HEK293T (cell line): ENCODE measurements around the gene CD48.

Experiments
- ARNT ChIP-seq: fragments of 450-650 bp; IDR thresholded peaks from 2 replicates; pipeline ENCODE4 v1.6.1; 2017; ENCODE audit warnings: mild to moderate bottlenecking
- CTBP1 ChIP-seq: fragments of 450-650 bp; IDR thresholded peaks from 2 replicates; pipeline ENCODE4 v1.6.1; 2016; ENCODE audit warnings: borderline replicate concordance
- FOXA1 ChIP-seq: fragments of 450-650 bp; IDR thresholded peaks from 2 replicates; pipeline ENCODE4 v1.6.1; 2016; ENCODE audit warnings: mild to moderate bottlenecking
- FOXK2 ChIP-seq: fragments of 450-650 bp; IDR thresholded peaks from 2 replicates; pipeline ENCODE4 v1.6.1; 2016; ENCODE audit warnings: mild to moderate bottlenecking
- SP1 ChIP-seq: fragments of 450-650 bp; IDR thresholded peaks from 2 replicates; pipeline ENCODE4 v1.6.1; 2017
- SUZ12 ChIP-seq: fragments of 450-650 bp; IDR thresholded peaks from 2 replicates; pipeline ENCODE4 v1.6.1; 2016; ENCODE audit warnings: mild to moderate bottlenecking
- ZNF384 ChIP-seq: fragments of 450-650 bp; IDR thresholded peaks from 2 replicates; pipeline ENCODE4 v1.6.1; 2016
- TF ChIP-seq, protein P1 (sequence below): fragments of 450-650 bp; IDR thresholded peaks from 2 replicates; pipeline ENCODE4 v1.6.1; 2016

DNA sequence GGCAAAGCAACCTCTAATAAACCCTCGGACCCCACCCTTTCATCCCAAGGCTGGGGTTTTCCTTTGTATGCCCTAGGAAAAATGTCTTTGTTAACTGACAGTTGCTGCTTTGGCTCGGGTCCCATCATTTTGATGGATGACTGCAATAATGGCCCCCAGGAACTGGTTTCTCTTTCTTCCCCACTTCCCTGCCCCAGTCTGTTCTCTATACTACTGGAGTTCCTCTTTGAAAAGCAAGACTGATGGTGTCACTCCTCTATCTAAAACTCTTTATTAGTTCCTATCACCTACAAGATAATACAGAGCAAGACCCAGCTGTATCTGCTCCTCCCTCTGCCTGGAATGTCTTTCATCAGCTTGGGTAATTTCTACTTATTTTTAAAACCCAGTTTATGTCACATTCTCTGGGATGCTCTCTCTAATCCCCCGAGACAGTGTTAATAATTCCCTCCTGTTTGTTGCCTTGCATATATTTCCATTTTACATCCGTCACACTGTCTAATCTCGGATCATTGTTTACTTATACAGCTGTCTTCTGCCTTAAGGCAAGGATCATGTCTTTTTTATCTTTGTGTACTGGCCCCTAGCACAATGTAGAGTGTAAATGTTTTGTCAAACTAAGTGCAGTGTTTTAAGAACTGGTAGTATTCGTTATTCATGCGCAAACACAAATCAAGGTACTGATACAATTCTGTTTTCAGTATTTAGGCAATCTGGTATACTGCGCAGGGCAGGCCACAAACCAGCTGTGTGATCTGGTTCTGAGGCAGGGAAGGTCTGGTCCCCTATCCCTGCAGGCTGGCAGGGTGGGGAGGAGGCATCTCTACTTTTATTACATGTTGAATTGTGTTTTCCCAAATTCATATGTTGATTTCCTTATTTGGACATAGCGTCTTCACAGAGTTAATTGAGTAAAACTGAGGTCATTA, 80.8 kb downstream of the CD48 start:
- no peak for TF ChIP-seq FOXA1
- TF ChIP-seq SP1 = no peak
- TF ChIP-seq, protein P1, sequence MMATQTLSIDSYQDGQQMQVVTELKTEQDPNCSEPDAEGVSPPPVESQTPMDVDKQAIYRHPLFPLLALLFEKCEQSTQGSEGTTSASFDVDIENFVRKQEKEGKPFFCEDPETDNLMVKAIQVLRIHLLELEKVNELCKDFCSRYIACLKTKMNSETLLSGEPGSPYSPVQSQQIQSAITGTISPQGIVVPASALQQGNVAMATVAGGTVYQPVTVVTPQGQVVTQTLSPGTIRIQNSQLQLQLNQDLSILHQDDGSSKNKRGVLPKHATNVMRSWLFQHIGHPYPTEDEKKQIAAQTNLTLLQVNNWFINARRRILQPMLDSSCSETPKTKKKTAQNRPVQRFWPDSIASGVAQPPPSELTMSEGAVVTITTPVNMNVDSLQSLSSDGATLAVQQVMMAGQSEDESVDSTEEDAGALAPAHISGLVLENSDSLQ = no peak
- no peak for TF ChIP-seq ZNF384
- TF ChIP-seq SUZ12 = no peak
- TF ChIP-seq CTBP1 = no peak
- TF ChIP-seq ARNT = no peak
- TF ChIP-seq FOXK2 = no peak
